Tracheal epithelial cell (primary cell): Measurements from ENCODE around the gene SPIB. TPM values are rescaled to one million over a fixed set of nuclear protein-coding genes. Genes with fewer than 3 reads are reported as not detected.

ENCODE experiments used
- total RNA-seq: library from RNA; depleted of rRNA; stranded (reverse); fragments of >200 nt; gene quantifications from 2 replicates; pipeline ENCODE4 v1.2.1, GENCODE V29; 2014

The SPIB gene
- not detected in 2 replicates for total RNA-seq

GRCh38 chr19:50418176-50419021, at the start of gene SPIB:
Gene SPIB, plus strand, starts transcription at chr19:50418938. Its CDS starts 25 bp downstream, at chr19:50418963.

GRCh38 chr19:50376166-50377050, 42.3 kb upstream of the SPIB start, which contains the start of gene NR1H2:
Gene NR1H2, plus strand, starts transcription at chr19:50376457. Its CDS starts 1,149 bp downstream, at chr19:50377606.

GRCh38 chr19:50383852-50384684, 34.7 kb upstream of the SPIB start, which contains the start of gene POLD1:
Gene POLD1, plus strand, starts transcription at chr19:50384347. Its CDS starts 14,505 bp downstream, at chr19:50398852.

GRCh38 chr19:50432221-50433028, 13.7 kb downstream of the SPIB start, which contains the start of gene MYBPC2:
Gene MYBPC2, plus strand, starts transcription at chr19:50432892. Its CDS starts 62 bp downstream, at chr19:50432954.

GRCh38 chr19:50476224-50476906, 57.6 kb downstream of the SPIB start, which contains the start of the genes EMC10 and GARIN5A:
Gene EMC10, plus strand, starts transcription at chr19:50476507. Its CDS starts 38 bp downstream, at chr19:50476545.
Gene GARIN5A, minus strand, starts transcription at chr19:50476848. Its CDS starts 460 bp downstream, at chr19:50476388.

Other genes with a start within 250 kb of the SPIB start
- gene MYH14, start 215.3 kb upstream of the SPIB start, total RNA-seq, result 5.1 and 10.1 TPM in 2 replicates
- under 0.01 TPM in 2 replicates for gene KCNC3, start 89.6 kb upstream of the SPIB start, total RNA-seq
- gene NAPSA, start 53.3 kb upstream of the SPIB start, total RNA-seq, result 0.21 and 0.72 TPM in 2 replicates
- 68.0 and 84.3 TPM in 2 replicates for gene NR1H2, start 42.5 kb upstream of the SPIB start, total RNA-seq
- 30.9 and 52.3 TPM in 2 replicates for gene POLD1, start 34.6 kb upstream of the SPIB start, total RNA-seq
- not detected in 2 replicates for gene MYBPC2, start 14.0 kb downstream of the SPIB start, total RNA-seq
- gene EMC10, start 57.6 kb downstream of the SPIB start, total RNA-seq, result 29.4 and 47.2 TPM in 2 replicates
- gene GARIN5A, start 57.9 kb downstream of the SPIB start, total RNA-seq, result 0.21 TPM in 1 of 2 replicates, not detected in the other
- gene JOSD2, start 92.3 kb downstream of the SPIB start, total RNA-seq, result 11.1 and 22.7 TPM in 2 replicates
- gene ASPDH, start 95.0 kb downstream of the SPIB start, total RNA-seq, result not detected in 2 replicates
- gene LRRC4B, start 149.5 kb downstream of the SPIB start, total RNA-seq, result not detected in 2 replicates
- gene SYT3, start 220.9 kb downstream of the SPIB start, total RNA-seq, result not detected in 2 replicates
- gene C19orf81, start 230.5 kb downstream of the SPIB start, total RNA-seq, result 0.72 TPM in 1 of 2 replicates, not detected in the other